GM21367 (cell line): ENCODE measurements around the gene PIP4K2A.

Experiments used
- ATAC-seq: cut with Tn5 transposase; IDR thresholded peaks from one replicate; pipeline ENCODE4 v1.9.1; 2021; ENCODE audit not compliant: unreplicated experiment

The PIP4K2A gene

DNA sequence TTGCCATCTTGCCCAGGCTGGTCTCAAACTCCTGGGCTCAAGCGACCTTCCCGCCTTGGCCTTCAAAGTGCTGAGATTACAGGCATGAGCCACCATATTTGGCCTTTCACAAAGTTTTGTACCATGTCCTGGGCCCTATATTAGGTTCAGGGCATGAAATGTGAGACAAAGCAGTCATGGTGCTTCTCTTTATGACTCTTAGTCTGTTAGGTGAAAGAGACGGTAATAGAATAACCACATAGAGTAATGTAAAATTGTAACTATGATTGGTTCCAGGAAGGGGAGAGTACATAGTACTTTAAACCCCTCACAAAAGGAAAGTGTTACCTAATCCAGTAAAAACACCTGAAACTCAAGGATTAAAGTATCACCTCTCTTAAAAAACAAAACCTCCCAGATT, 224.4 kb downstream of the PIP4K2A start:
- no peak for ATAC-seq

DNA sequence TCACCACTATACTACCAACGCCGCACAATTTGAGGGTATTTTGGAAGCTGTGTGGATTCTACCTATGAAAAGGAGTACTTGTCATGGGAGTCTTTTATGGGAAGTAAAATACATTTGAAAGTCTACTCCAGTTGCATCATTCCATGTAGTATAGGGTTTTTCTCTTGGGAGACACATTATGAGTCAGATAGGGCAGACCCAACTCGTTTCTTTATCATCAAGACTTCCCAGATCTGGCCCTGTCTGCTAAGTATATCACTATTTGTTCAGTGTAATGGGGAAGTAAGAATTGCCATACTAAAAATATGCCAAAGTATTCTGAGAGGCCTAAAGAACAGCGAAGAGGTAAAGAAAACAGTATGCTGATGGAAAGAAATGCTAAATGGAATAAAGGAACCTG, 224.9 kb downstream of the PIP4K2A start:
- no peak for ATAC-seq

- ATAC-seq: no peak
Observed at GRCh38 chr10:22486431-22486830, 227.9 kb downstream of the PIP4K2A start.
